HepG2 (cell line): ENCODE measurements around the gene BPIFA2. TPM values are rescaled to one million over a fixed set of nuclear protein-coding genes. Genes with fewer than 3 reads are reported as not detected.

Experiments used
- ATAC-seq: fragments of 200-7000 bp; cut with Tn5 transposase; 3 replicates; pipeline ENCODE4 v1.9.1; 2020; ENCODE audit warnings: mild to moderate bottlenecking, moderate library complexity
- BruUV-seq: library from RNA; stranded (reverse); fragments of 400-500 nt; replicated peaks from 2 replicates; lab custom pipeline; 2021; lab: Mats Ljungman, UMichigan
- CTCF ChIA-PET: fragments of 300-600 bp; formaldehyde crosslinking; extraction: SDS; loops from one replicate; lab custom pipeline; 2021; ENCODE audit warnings: low total read pairs, inconsistent platforms, low intra/inter-chr PET ratio; lab: Yijun Ruan, JAX
- POLR2A ChIA-PET: fragments of 350-600 bp; sonication (Branson Sonifier 250); formaldehyde crosslinking; loops from one replicate; lab custom pipeline; 2020; ENCODE audit warnings: antibody characterized with exemption, inconsistent platforms; lab: Yijun Ruan, JAX
- DNase-seq: peaks from one replicate; pipeline ENCODE4 v3.0.0-alpha.2; 2015; ENCODE audit warnings: low spot score
- FAIRE-seq: peaks from 3 replicates; lab custom pipeline; 2011; peaks lifted over from hg19 to GRCh38; lab: Jason Lieb, UNC
- H2AFZ ChIP-seq: one replicate; pipeline ENCODE4 v1.6.1; 2011; ENCODE audit warnings: low read length, inconsistent platforms
- H3K27ac ChIP-seq: fragments of 300-600 bp; 3 replicates; pipeline ENCODE4 v1.8.0; 2011; ENCODE audit warnings: mixed run types, mild to moderate bottlenecking, mixed read lengths, low read length, inconsistent platforms; ENCODE audit not compliant: insufficient read depth; ENCODE audit errors: extremely low read length
- H3K27me3 ChIP-seq, 2 experiments: fragments of 200-600 bp in 1 of 2; 2 replicates in 1 of 2; 3 replicates in 1 of 2; pipeline versions ENCODE4 v1.6.0 to v1.8.0; 2011; ENCODE audit warnings: low read length in 2 of 2, mild to moderate bottlenecking in 2 of 2, moderate library complexity in 2 of 2, inconsistent platforms in 1 of 2; ENCODE audit not compliant: insufficient read depth in 2 of 2, control insufficient read depth in 1 of 2
- H3K36me3 ChIP-seq, 2 experiments: fragments of 200-600 bp in 1 of 2; replicated peaks in 1 of 2; 2 replicates in 1 of 2; 3 replicates in 1 of 2; pipeline versions ENCODE4 v1.5.1 to v1.8.0; 2011; ENCODE audit warnings: low read length in 2 of 2, inconsistent platforms in 1 of 2; ENCODE audit not compliant: insufficient read depth in 2 of 2, control insufficient read depth in 1 of 2
- H3K4me1 ChIP-seq: 2 replicates; pipeline ENCODE4 v1.5.1; 2012; ENCODE audit warnings: low read length, inconsistent platforms; ENCODE audit not compliant: insufficient read depth
- H3K4me2 ChIP-seq: 2 replicates; pipeline ENCODE4 v1.6.0; 2011; ENCODE audit warnings: low read depth, low read length, inconsistent platforms
- H3K4me3 ChIP-seq, 3 experiments: fragments of 200-600 bp in 1 of 3; sonication (generic), shearing (Covaris generic) in 1 of 3; replicated peaks in 1 of 3; 2 replicates each; pipeline ENCODE4 v1.5.1; 2011 to 2016; ENCODE audit warnings: low read length in 3 of 3, inconsistent platforms in 2 of 3, low read depth in 2 of 3, mild to moderate bottlenecking in 2 of 3, control low read depth in 1 of 3, mixed read lengths in 1 of 3; ENCODE audit not compliant: insufficient read depth in 1 of 3
- H3K79me2 ChIP-seq: one replicate; pipeline ENCODE4 v1.6.1; 2011; ENCODE audit warnings: low read length, inconsistent platforms; ENCODE audit not compliant: insufficient read depth
- H3K9ac ChIP-seq: 2 replicates; pipeline ENCODE4 v1.6.0; 2011; ENCODE audit warnings: mild to moderate bottlenecking, low read depth, low read length, inconsistent platforms; ENCODE audit not compliant: insufficient read depth
- H3K9me3 ChIP-seq: 2 replicates; pipeline ENCODE4 v1.5.1; 2012; ENCODE audit warnings: mild to moderate bottlenecking, low read length
- H4K20me1 ChIP-seq: 2 replicates; pipeline ENCODE4 v1.6.0; 2011; ENCODE audit warnings: inconsistent platforms, mild to moderate bottlenecking, low read length, moderate library complexity; ENCODE audit not compliant: insufficient read depth
- ETV5 ChIP-seq: IDR thresholded peaks from 2 replicates; pipeline ENCODE4 v1.6.1; 2018; ENCODE audit warnings: missing biosample characterization, missing genetic modification reagents, inconsistent platforms, borderline replicate concordance
- JDP2 ChIP-seq: sonication (generic); formaldehyde crosslinking; IDR thresholded peaks from 2 replicates; pipeline ENCODE4 v1.8.1; 2022; ENCODE audit warnings: missing genetic modification reagents, borderline replicate concordance
- NAIF1 ChIP-seq: sonication (generic); formaldehyde crosslinking; IDR thresholded peaks from 2 replicates; pipeline ENCODE4 v1.5.0; 2020; ENCODE audit warnings: mild to moderate bottlenecking, missing genetic modification reagents, borderline replicate concordance
- NFYC ChIP-seq: IDR thresholded peaks from 2 replicates; pipeline ENCODE4 v1.6.1; 2016; ENCODE audit warnings: missing genetic modification reagents, missing compliant biosample characterization
- PHF8 ChIP-seq: sonication (generic); formaldehyde crosslinking; IDR thresholded peaks from 2 replicates; pipeline ENCODE4 v1.5.0; 2020; ENCODE audit warnings: missing genetic modification reagents
- POGZ ChIP-seq: sonication (generic); formaldehyde crosslinking; IDR thresholded peaks from 2 replicates; pipeline ENCODE4 v1.4.0; 2020; ENCODE audit warnings: mild to moderate bottlenecking, missing genetic modification reagents
- POLR2AphosphoS2 ChIP-seq: IDR thresholded peaks from 2 replicates; pipeline ENCODE4 v1.6.1; 2011; ENCODE audit warnings: low read depth, low read length, improper control_type of control experiment
- SP4 ChIP-seq: sonication (generic); formaldehyde crosslinking; IDR thresholded peaks from 2 replicates; pipeline ENCODE4 v1.8.1; 2023; ENCODE audit warnings: mild to moderate bottlenecking, missing genetic modification reagents
- SYNCRIP ChIP-seq: fragments of 200-400 bp; formaldehyde crosslinking; IDR thresholded peaks from 2 replicates; pipeline ENCODE4 v1.6.1; 2018; ENCODE audit warnings: mild to moderate bottlenecking, low read depth, low read length; ENCODE audit not compliant: insufficient read depth
- TCF12 ChIP-seq, 2 experiments: fragments of 450-650 bp in 1 of 2; sonication (generic) in 1 of 2; formaldehyde crosslinking in 1 of 2; IDR thresholded peaks; 2 replicates each; pipeline versions ENCODE4 v1.6.1 to v1.8.0; 2017 to 2022; ENCODE audit warnings: antibody characterized with exemption in 1 of 2, mild to moderate bottlenecking in 1 of 2, missing genetic modification reagents in 1 of 2, moderate library complexity in 1 of 2
- ZFP36L1 ChIP-seq: sonication (generic); formaldehyde crosslinking; IDR thresholded peaks from 2 replicates; pipeline ENCODE4 v1.8.0; 2022; ENCODE audit warnings: mild to moderate bottlenecking, missing genetic modification reagents, moderate library complexity
- ZNF644 ChIP-seq: IDR thresholded peaks from 2 replicates; pipeline ENCODE4 v1.6.1; 2016; ENCODE audit warnings: low read depth
- WGBS: methylation state at CpG from one replicate; pipeline ENCODE4 v1.1.6; 2017; ENCODE audit warnings: low lambda C conversion rate; 5-methylcytosine and 5-hydroxymethylcytosine counted together
- in situ Hi-C: cut with HindIII; loops from 2 replicates; pipeline ENCODE4 v1.10.0; 2017; ENCODE audit warnings: low pct_unique_long_range_greater_than_20kb; ENCODE audit not compliant: extremely low pct_ligation_motif_present
- intact Hi-C: fragments of 100-400 bp; cut with micrococcal nuclease; formaldehyde crosslinking; loops from one replicate; pipeline ENCODE4 v1.10.0; 2022; ENCODE audit not compliant: unreplicated experiment
- polyA plus RNA-seq, 8 experiments: library from polyadenylated mRNA; depleted of rRNA in 3 of 8; stranded (reverse) in 7 of 8; unstranded in 1 of 8; fragments of >200 nt; fragmentation: Illumina TruSeq in 4 of 8; extraction: Trizol in 4 of 8; gene quantifications; 2 replicates each; pipeline versions ENCODE4 v1.2.1 to v1.2.3, GENCODE V29; 2011 to 2016; ENCODE audit warnings: low read depth in 4 of 8, missing spikeins in 1 of 8, mixed read lengths in 1 of 8; ENCODE audit not compliant: insufficient read depth in 1 of 8
- total RNA-seq, 5 experiments: library from RNA; depleted of rRNA; stranded (reverse); fragments of >200 nt; fragmentation: Illumina TruSeq; extraction: Trizol; gene quantifications; 2 replicates each; pipeline ENCODE4 v1.2.3, GENCODE V29; 2016; ENCODE audit warnings: low read depth in 1 of 5

Gene BPIFA2
- total and polyA plus RNA-seq, 2 of the 13 experiments (the other 11 are each of a cell fraction or from before 2014, with no cell fraction given): not detected

- Histone ChIP-seq H4K20me1 (no peaks in the 10 kb centered on the region), H2AFZ (no peak overlapping the region), H3K27ac (no peak overlapping the region), H3K4me3 (no peak overlapping the region), H3K79me2 (no peaks in the 10 kb centered on the region), H3K9me3 (no peaks in the 10 kb centered on the region), H3K27me3 (peaks cover 4 to 14% of the 10 kb centered on the region in 2 experiments; a peak in 3 of 5 replicates), H3K9ac (no peak overlapping the region), H3K4me1 (no peaks in the 10 kb centered on the region), H3K4me2 (no peak overlapping the region), H3K36me3 (no peaks in the 10 kb centered on the region)
- no peak for TF ChIP-seq ETV5
- no peak for TF ChIP-seq SYNCRIP
- no peak for TF ChIP-seq JDP2 (CRISPR knock-in tag)
- no peak for TF ChIP-seq SP4 (CRISPR knock-in tag)
- no peak for TF ChIP-seq NAIF1
- no peak for TF ChIP-seq TCF12 (IDR thresholded peaks at IDR 0.05)
- TF ChIP-seq TCF12 (CRISPR knock-in tag; IDR thresholded peaks at IDR 0.05): no peak
- TF ChIP-seq PHF8: no peak
- TF ChIP-seq POLR2AphosphoS2: no peak
- TF ChIP-seq ZFP36L1 (CRISPR knock-in tag): no peak
- TF ChIP-seq POGZ (CRISPR knock-in tag): no peak
- TF ChIP-seq ZNF644: no peak
- no peak for TF ChIP-seq NFYC (CRISPR knock-in tag)
- POLR2A ChIA-PET: no interaction called here
- no TSS peak for BruUV-seq
- in situ Hi-C loops: no loop called here
- DNase-seq (no peak), FAIRE-seq (no peak), ATAC-seq (no peak)
- CTCF ChIA-PET: no interaction called here
- intact Hi-C loops: no loop called here
- WGBS: 22% methylated on average over 4 of the region's 4 CpGs
Observed at GRCh38 chr20:33187491-33187890, 19.5 kb downstream of the BPIFA2 start.
